HL-60 (cell line): ENCODE measurements around the gene BMP6.

ENCODE experiments used
- DNase-seq, 2 experiments: peaks; one replicate each; pipeline ENCODE4 v3.0.0-alpha.2; 2010 to 2020; ENCODE audit warnings: low read depth in 1 of 2, low spot score in 1 of 2
- H3K27ac ChIP-seq: fragments of 250-450 bp; sonication (Bioruptor Pico); replicated peaks from 2 replicates; pipeline ENCODE4 v1.5.1; 2020; ENCODE audit warnings: mild to moderate bottlenecking, moderate library complexity
- H3K27me3 ChIP-seq: fragments of 250-450 bp; sonication (Bioruptor Pico); 2 replicates; pipeline ENCODE4 v1.5.1; 2021; ENCODE audit warnings: mild to moderate bottlenecking, moderate library complexity; ENCODE audit not compliant: insufficient read depth, poor library complexity, severe bottlenecking
- H3K4me3 ChIP-seq: replicated peaks from 2 replicates; pipeline ENCODE4 v1.5.1; 2011; ENCODE audit warnings: mild to moderate bottlenecking, control low read depth, low read length; ENCODE audit not compliant: insufficient read depth
- CTCF ChIP-seq: IDR thresholded peaks from one replicate; pipeline ENCODE4 v1.5.1; 2011; ENCODE audit warnings: low read length, control low read depth, inconsistent platforms; ENCODE audit not compliant: insufficient read depth
- GABPA ChIP-seq: IDR thresholded peaks from 2 replicates; pipeline ENCODE4 v1.6.1; 2012; ENCODE audit warnings: low read depth
- POLR2AphosphoS5 ChIP-seq: IDR thresholded peaks from 2 replicates; pipeline ENCODE4 v1.6.1; 2012; ENCODE audit warnings: low read depth
- REST ChIP-seq: IDR thresholded peaks from 2 replicates; pipeline ENCODE4 v1.6.1; 2012; ENCODE audit warnings: low read depth; ENCODE audit not compliant: insufficient replicate concordance
- SPI1 ChIP-seq: IDR thresholded peaks from 2 replicates; pipeline ENCODE4 v1.6.1; 2012; ENCODE audit warnings: low read depth, mild to moderate bottlenecking, borderline replicate concordance

Gene BMP6

GRCh38 chr6:7701212-7701834 lies 24.6 kb upstream of the BMP6 start:
- Histone ChIP-seq H3K27ac (peak overlapping the region; percentile 48), H3K27me3 (no peaks in the 10 kb centered on the region), H3K4me3 (no peak overlapping the region)
- TF ChIP-seq GABPA (no peak), CTCF (no peak), SPI1 (peak; percentile 24; the same call in 1 of the 2 replicates), POLR2AphosphoS5 (peak; percentile 16; the same call in 1 of the 2 replicates), REST (no peak)
- peak; percentile 76 to 80 for DNase-seq

GRCh38 chr6:7703148-7703680 lies 22.7 kb upstream of the BMP6 start:
- no peak for DNase-seq
- no peaks in the 10 kb centered on the region for H3K27me3 ChIP-seq
- H3K4me3 ChIP-seq = no peak overlapping the region
- H3K27ac ChIP-seq = no peak overlapping the region
- no peak for TF ChIP-seq POLR2AphosphoS5
- no peak for TF ChIP-seq GABPA
- TF ChIP-seq REST = no peak
- no peak for TF ChIP-seq CTCF
- no peak for TF ChIP-seq SPI1

GRCh38 chr6:7705483-7705882 lies 20.4 kb upstream of the BMP6 start:
- DNase-seq = no peak
- TF ChIP-seq GABPA (no peak), SPI1 (no peak), CTCF (no peak)
- no peaks in the 10 kb centered on the region for H3K27me3 ChIP-seq
- no peak overlapping the region for H3K27ac ChIP-seq
- no peak overlapping the region for H3K4me3 ChIP-seq

GRCh38 chr6:7706269-7706668 lies 19.6 kb upstream of the BMP6 start:
- no peak overlapping the region for H3K27ac ChIP-seq
- no peak for TF ChIP-seq GABPA
- no peak for TF ChIP-seq SPI1
- no peak for TF ChIP-seq REST
- TF ChIP-seq CTCF = no peak
- no peak for TF ChIP-seq POLR2AphosphoS5
- H3K27me3 ChIP-seq = no peaks in the 10 kb centered on the region
- no peak overlapping the region for H3K4me3 ChIP-seq
- DNase-seq = no peak
